Activated T-cell treated with anti-CD3 and anti-CD28 coated beads, Interleukin-2, amount 50 U/mL, for 24 hours (primary cell): ENCODE results near the gene ZNF521.

Source experiments
- DNase-seq: peaks from one replicate; pipeline ENCODE4 v3.0.0-alpha.2; 2020
- H3K27ac Mint-ChIP-seq: 2 replicates; pipeline ENCODE4 v1.8.0; 2020; ENCODE audit warnings: mild to moderate bottlenecking, mixed read lengths
- H3K27me3 Mint-ChIP-seq: 2 replicates; pipeline ENCODE4 v1.8.0; 2020; ENCODE audit warnings: mixed read lengths
- H3K36me3 Mint-ChIP-seq: 2 replicates; pipeline ENCODE4 v1.8.0; 2020; ENCODE audit warnings: low read depth, mixed read lengths
- H3K4me1 Mint-ChIP-seq: 2 replicates; pipeline ENCODE4 v1.8.0; 2020; ENCODE audit warnings: low read depth, mixed read lengths
- H3K4me3 Mint-ChIP-seq: 2 replicates; pipeline ENCODE4 v1.8.0; 2020; ENCODE audit warnings: mild to moderate bottlenecking, moderate library complexity, mixed read lengths
- H3K9me3 Mint-ChIP-seq: 2 replicates; pipeline ENCODE4 v1.8.0; 2020; ENCODE audit warnings: mixed read lengths

ZNF521 gene

DNA sequence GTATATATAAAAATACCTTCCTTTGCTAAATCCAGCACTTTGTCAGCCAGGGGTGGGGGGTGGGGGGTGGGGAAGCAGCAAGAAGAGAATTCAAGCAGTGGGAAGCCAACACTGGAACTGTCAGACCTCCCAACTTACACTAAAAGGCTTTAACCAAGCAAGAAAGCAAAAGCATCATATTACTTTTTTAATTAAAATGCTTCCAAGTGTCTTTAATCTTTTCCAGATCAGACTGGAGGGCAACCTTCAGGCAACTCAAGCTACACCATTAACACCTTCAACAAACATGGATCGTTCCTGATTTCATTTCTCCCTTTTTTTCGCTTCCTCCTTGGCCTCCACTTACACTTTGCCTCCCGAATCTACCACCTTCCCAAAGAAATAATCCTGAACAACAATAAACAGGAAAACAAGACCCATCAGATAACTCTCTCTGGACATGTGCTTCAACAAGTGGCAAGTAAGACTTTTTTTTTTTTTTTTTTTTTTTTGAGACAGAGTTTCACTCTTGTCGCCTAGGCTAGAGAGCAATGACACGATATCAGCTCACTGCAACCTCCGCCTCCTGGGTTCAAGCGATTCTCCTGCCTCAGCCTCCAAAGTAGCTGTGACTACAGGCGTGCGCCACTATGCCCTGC lies 35.5 kb downstream of the ZNF521 start:
- H3K27me3 Mint-ChIP-seq = no peaks in the 10 kb centered on the region
- no peak for DNase-seq
- H3K4me3 Mint-ChIP-seq = no peak overlapping the region
- no peaks in the 10 kb centered on the region for H3K4me1 Mint-ChIP-seq
- no peaks in the 10 kb centered on the region for H3K9me3 Mint-ChIP-seq
- no peaks in the 10 kb centered on the region for H3K36me3 Mint-ChIP-seq
- H3K27ac Mint-ChIP-seq = no peak overlapping the region

DNA sequence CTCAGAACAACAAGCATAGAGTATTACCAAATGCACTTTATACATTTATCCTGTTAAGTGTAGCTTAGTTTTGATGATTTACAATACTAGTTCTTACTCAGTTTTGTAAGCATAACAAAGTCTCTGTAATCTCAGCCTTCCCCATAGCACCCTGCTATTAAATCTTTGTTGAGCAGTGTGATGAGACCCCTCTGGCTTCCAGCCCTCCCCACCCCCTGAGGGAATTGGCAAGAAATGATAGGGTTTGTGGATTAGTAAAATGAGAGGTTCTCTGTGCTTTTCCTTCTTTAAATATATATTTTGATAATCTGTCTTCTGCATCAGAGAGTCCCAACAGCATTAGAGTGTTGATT lies 37.2 kb downstream of the ZNF521 start:
- no peak overlapping the region for H3K27ac Mint-ChIP-seq
- H3K36me3 Mint-ChIP-seq = no peaks in the 10 kb centered on the region
- no peaks in the 10 kb centered on the region for H3K4me1 Mint-ChIP-seq
- H3K9me3 Mint-ChIP-seq = no peaks in the 10 kb centered on the region
- no peaks in the 10 kb centered on the region for H3K27me3 Mint-ChIP-seq
- H3K4me3 Mint-ChIP-seq = no peak overlapping the region
- no peak for DNase-seq

DNA sequence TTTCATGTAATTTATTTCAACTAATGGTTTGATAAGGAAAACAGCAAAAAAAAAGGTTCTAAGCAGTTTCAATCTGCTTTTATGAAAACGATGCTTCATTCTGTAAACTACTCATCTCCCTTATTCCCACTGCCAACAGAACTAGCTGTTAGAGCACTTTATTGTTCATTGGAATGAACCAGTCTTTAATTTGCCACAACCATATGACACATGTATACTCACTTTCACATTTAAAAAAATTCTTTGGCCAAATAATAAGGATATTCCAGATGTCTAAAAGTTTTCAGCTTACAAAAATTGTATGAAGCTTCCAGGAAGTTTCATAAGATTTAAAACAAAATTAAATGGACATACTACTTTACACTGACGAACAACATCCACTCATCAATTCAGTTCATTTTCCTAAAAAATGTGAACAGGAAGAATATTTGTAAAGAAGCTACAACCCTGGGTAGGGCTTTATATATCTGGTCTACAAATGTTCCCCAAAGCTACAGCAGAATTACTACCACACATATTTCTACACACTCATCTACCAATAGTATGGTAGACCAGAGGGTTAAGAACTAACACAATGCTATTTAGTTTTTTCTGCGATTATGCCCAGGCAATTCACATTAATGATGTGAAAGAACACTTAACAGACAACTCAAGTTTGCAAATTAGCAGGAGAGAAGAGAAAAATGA lies 37.7 kb downstream of the ZNF521 start:
- Mint-ChIP-seq H3K27me3 (no peaks in the 10 kb centered on the region), H3K4me1 (no peaks in the 10 kb centered on the region), H3K9me3 (no peaks in the 10 kb centered on the region), H3K36me3 (no peaks in the 10 kb centered on the region), H3K4me3 (no peak overlapping the region), H3K27ac (no peak overlapping the region)
- no peak for DNase-seq

DNA sequence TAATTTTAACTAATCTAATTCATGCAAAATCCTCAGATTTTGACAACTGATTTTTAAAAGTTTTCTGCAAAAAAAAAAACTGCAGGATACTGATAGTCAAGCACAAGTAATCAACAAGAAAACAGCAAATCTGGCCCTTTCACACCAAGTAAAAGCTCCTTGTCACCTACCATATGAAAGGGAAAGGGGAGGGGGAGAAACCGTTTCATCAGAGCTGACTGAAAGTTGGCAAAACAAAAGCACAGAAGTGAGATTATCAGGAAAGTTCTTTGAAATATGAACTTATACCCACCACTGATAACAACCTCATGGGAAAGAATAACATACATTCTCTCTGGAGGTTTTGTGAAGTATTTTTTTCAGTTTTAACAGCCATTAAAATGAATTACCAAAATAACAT lies 38.7 kb downstream of the ZNF521 start:
- DNase-seq = no peak
- Mint-ChIP-seq H3K4me1 (no peaks in the 10 kb centered on the region), H3K4me3 (no peak overlapping the region), H3K9me3 (no peaks in the 10 kb centered on the region), H3K27me3 (no peaks in the 10 kb centered on the region), H3K36me3 (no peaks in the 10 kb centered on the region), H3K27ac (no peak overlapping the region)

DNA sequence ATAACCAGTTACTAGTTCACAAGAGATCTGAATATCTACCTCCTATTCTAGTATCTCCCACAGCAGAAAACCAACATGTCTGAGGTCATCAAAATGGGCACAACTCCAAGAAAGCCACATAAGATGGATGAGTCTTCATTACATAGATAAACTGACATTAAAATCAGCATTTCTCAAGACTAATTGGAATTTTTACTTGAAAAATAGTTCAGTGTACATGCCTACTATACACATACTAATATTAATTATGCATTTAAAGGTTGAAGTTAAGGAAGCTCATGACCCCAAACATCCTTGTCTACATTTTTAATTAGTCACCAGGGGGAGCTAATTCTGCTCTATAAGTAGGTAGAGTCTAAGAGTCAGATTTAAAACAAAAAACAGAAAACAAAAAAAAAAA lies 41.9 kb downstream of the ZNF521 start:
- no peak overlapping the region for H3K4me3 Mint-ChIP-seq
- no peak overlapping the region for H3K27ac Mint-ChIP-seq
- no peaks in the 10 kb centered on the region for H3K36me3 Mint-ChIP-seq
- no peak for DNase-seq
- H3K4me1 Mint-ChIP-seq = no peaks in the 10 kb centered on the region
- H3K27me3 Mint-ChIP-seq = peaks cover 6% of the 10 kb centered on the region
- no peaks in the 10 kb centered on the region for H3K9me3 Mint-ChIP-seq

DNA sequence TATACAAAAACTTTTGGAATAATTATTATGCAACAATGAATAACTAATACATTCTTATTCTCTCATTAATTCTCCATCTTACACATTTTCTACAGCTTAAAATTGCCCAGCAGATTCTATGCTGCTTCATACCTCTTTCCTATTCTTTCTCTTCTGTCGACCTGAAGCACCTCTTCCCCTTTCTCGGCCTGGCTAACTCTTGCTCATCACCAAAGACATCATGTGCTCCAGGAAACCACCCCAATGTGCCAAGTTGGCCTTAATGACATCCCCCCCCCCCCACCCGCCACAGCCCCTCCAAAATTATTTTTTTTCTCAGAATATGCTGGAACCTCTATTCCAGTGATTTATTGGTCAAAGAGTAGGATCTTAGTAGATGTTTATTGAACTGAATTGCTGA lies 43.6 kb downstream of the ZNF521 start:
- no peaks in the 10 kb centered on the region for H3K9me3 Mint-ChIP-seq
- no peaks in the 10 kb centered on the region for H3K4me1 Mint-ChIP-seq
- H3K27me3 Mint-ChIP-seq = peaks cover 6% of the 10 kb centered on the region
- no peaks in the 10 kb centered on the region for H3K36me3 Mint-ChIP-seq
- H3K27ac Mint-ChIP-seq = no peak overlapping the region
- no peak overlapping the region for H3K4me3 Mint-ChIP-seq
- DNase-seq = no peak

DNA sequence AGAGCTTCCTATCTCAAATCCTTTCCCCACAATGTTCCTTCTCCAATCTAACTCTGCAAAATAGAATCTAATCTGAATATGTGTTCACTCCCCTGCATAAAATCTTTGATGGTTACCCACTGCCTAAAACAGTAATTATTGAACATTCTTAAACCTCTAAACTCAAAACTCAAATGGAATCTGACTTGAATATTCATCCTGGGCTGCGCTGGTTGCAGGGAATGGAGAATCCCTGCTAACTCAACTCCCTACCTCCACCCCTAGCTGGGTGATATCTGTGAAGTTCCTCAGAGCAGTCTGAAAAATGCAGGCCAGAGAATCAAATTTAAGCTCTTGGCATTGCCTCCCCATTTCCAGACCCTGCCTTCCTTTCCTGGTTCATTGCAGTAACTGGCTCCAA lies 44.8 kb downstream of the ZNF521 start:
- no peaks in the 10 kb centered on the region for H3K36me3 Mint-ChIP-seq
- no peaks in the 10 kb centered on the region for H3K9me3 Mint-ChIP-seq
- no peak for DNase-seq
- no peak overlapping the region for H3K4me3 Mint-ChIP-seq
- no peaks in the 10 kb centered on the region for H3K4me1 Mint-ChIP-seq
- H3K27ac Mint-ChIP-seq = no peak overlapping the region
- peaks cover 6% of the 10 kb centered on the region for H3K27me3 Mint-ChIP-seq

DNA sequence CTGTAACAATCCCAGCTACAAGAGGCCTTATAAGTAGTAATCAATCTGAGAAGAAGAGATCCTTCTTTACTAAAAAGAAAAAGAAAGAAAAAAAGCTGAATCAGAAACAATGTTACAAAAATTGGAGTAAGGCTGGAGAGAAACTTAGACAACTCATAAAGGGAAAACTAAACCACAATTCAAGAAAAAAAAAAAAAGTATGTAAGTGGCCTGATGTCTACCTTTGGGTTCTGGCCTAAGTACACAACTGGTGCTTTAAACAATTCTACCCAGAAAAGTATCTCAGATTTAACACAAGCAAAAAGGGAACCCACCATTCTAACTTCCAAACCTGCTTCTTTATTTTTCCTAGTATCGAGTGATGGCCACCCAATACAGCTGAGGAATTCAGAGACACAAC lies 45.3 kb downstream of the ZNF521 start:
- H3K27me3 Mint-ChIP-seq = peaks cover 6% of the 10 kb centered on the region
- H3K9me3 Mint-ChIP-seq = no peaks in the 10 kb centered on the region
- H3K4me3 Mint-ChIP-seq = no peak overlapping the region
- DNase-seq = no peak
- H3K4me1 Mint-ChIP-seq = no peaks in the 10 kb centered on the region
- H3K27ac Mint-ChIP-seq = no peak overlapping the region
- no peaks in the 10 kb centered on the region for H3K36me3 Mint-ChIP-seq

DNA sequence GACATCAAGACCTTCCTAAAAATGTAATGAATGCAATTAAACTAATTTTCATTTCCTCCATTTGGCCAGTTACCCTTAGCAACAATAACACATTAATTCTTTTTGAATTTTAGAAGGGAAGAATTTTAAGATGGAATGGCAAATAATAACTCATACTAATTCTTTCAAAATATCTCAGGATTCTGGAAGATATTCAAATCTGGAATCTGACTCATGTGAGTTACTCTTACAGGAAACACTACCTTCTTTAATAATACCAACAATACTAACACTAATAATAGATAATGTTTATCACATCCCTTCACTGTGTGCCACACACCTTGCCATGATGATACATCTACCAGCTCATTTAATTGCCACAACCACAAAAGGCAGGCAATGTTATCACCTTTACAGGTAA lies 46.4 kb downstream of the ZNF521 start:
- H3K27me3 Mint-ChIP-seq = peaks cover 6% of the 10 kb centered on the region
- H3K9me3 Mint-ChIP-seq = no peaks in the 10 kb centered on the region
- no peak overlapping the region for H3K4me3 Mint-ChIP-seq
- no peak overlapping the region for H3K27ac Mint-ChIP-seq
- no peaks in the 10 kb centered on the region for H3K4me1 Mint-ChIP-seq
- DNase-seq = no peak
- no peaks in the 10 kb centered on the region for H3K36me3 Mint-ChIP-seq

DNA sequence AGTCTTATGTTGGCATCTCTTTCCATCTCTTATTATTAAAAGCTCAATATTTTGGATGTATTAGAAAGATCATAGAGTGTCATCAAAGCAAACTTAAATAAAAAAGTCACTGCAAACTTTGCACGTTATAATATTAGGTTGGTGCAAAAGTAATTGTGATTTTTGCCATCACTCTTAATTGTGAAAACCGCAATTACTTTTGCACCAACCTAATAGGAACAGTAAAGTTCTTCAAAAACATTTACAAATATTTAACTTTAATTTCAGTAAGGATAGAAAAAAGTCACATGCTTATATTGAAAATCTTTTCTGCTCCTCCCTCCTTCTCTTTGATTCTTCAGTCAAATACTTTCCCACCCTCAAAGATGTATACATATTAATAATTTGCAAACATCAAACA lies 51.5 kb downstream of the ZNF521 start:
- H3K27me3 Mint-ChIP-seq = no peaks in the 10 kb centered on the region
- DNase-seq = no peak
- H3K4me3 Mint-ChIP-seq = no peak overlapping the region
- H3K4me1 Mint-ChIP-seq = no peaks in the 10 kb centered on the region
- H3K36me3 Mint-ChIP-seq = no peaks in the 10 kb centered on the region
- no peak overlapping the region for H3K27ac Mint-ChIP-seq
- H3K9me3 Mint-ChIP-seq = no peaks in the 10 kb centered on the region

DNA sequence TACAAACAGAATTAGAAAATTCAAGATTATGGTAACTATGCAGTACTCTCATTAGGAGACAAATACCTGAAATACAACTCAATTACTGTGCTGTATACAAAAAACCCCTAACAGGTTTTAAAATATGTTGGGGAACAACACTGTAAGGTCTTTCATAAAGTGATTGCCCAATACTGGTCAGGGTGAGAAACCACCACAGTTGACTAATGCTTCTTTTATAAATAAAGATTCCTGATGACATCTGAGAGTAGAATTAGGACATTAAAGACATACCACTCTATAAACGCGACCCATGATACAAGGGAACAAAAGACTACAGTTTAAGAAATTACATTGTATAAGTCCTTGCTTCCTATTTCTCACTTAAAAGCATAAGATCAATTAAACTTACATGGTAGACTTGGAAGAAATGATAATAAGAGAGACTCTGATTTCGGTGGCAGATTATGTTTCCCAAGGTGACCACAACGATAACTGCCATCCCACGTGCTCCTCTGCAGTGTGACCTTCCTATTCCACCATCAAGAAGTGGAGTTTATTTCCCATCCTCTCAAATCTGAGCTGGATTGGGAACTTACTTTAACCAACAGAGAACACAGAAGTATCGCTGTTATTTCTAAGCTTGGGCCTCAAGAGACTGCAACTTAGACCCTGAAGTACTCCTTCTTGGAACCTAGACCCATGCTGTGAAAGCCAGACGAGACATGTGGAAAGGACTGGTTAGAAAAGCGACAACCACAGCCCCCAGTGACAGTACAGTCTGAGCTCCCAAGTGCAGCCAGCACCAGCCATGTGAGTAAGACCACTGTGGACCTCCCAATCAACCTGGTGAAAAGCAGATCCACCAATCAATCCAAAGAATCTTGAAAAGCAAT lies 52.3 kb downstream of the ZNF521 start:
- H3K27ac Mint-ChIP-seq = no peak overlapping the region
- no peaks in the 10 kb centered on the region for H3K36me3 Mint-ChIP-seq
- no peak for DNase-seq
- H3K4me3 Mint-ChIP-seq = no peak overlapping the region
- no peaks in the 10 kb centered on the region for H3K27me3 Mint-ChIP-seq
- no peaks in the 10 kb centered on the region for H3K4me1 Mint-ChIP-seq
- H3K9me3 Mint-ChIP-seq = no peaks in the 10 kb centered on the region

DNA sequence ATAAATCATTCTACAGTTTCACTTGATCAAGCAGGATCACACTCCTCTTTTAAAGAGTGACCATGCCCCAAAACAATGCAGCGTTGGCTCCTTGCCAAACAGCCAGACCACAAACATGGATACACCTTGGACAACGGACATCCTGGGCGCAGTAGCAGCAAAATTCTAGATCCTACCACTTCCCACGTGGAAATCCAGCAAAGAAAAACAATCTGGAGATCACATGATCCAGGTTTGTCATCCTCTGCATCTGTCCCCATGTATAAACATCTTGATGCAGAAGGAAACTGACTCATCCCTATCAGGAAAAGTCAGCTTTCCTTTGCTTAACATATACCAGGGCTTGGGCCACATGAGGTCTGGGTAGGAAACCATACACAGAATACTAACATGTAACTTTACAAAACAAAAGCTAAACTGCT lies 53.1 kb downstream of the ZNF521 start:
- no peaks in the 10 kb centered on the region for H3K36me3 Mint-ChIP-seq
- DNase-seq = no peak
- no peaks in the 10 kb centered on the region for H3K9me3 Mint-ChIP-seq
- H3K4me1 Mint-ChIP-seq = no peaks in the 10 kb centered on the region
- H3K27ac Mint-ChIP-seq = no peak overlapping the region
- no peaks in the 10 kb centered on the region for H3K27me3 Mint-ChIP-seq
- H3K4me3 Mint-ChIP-seq = no peak overlapping the region

DNA sequence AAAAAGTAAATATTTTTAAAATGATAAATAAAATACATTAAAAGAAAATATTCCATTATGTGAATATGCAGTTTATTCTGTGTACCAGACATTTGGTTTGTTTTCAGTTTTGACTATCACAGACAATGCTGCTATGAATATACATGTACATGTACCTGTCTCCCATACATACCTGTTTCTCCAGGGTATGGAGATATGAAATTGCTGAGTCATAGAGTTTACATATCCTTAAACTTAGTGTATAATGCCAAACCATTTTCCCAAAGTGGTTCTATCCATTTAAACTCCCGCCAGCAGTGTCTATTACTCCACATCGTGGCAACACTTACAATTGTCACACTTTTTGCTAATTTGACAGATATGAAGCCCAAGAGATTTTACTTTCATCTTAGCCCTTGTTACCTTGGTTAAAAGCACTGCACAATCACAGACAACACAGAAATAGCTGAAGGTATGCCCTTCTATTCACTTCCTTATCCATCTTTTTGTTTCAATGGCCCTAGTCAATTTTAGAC lies 56.3 kb downstream of the ZNF521 start:
- no peak for DNase-seq
- no peaks in the 10 kb centered on the region for H3K9me3 Mint-ChIP-seq
- no peak overlapping the region for H3K27ac Mint-ChIP-seq
- H3K4me3 Mint-ChIP-seq = no peak overlapping the region
- no peaks in the 10 kb centered on the region for H3K4me1 Mint-ChIP-seq
- no peaks in the 10 kb centered on the region for H3K36me3 Mint-ChIP-seq
- no peaks in the 10 kb centered on the region for H3K27me3 Mint-ChIP-seq

DNA sequence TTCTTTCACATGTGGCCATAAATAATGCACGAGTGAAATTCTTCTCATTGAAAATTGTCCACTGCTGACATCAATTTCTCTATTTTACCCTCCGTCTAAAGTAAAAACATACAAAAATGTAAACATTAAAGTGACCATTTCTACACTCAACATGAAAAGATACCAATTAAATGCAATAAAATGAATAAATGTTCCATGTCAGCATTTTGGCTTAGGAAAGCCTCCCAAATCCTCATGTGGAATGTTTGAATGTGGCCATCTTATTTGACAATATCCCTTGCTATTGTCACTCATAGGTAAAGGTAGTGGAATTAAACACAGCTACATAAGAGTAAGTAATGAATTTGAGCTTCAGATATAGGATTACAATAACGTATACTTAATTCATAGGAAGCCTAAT lies 60.8 kb downstream of the ZNF521 start:
- no peak overlapping the region for H3K4me3 Mint-ChIP-seq
- no peak for DNase-seq
- H3K27me3 Mint-ChIP-seq = no peaks in the 10 kb centered on the region
- no peaks in the 10 kb centered on the region for H3K36me3 Mint-ChIP-seq
- H3K9me3 Mint-ChIP-seq = no peaks in the 10 kb centered on the region
- no peaks in the 10 kb centered on the region for H3K4me1 Mint-ChIP-seq
- no peak overlapping the region for H3K27ac Mint-ChIP-seq
